Heart right ventricle (tissue), 16 donors: ENCODE data around the gene GPHA2. TPM values are rescaled to one million over a fixed set of nuclear protein-coding genes. Genes with fewer than 3 reads are reported as not detected.

Source experiments
- ATAC-seq, 8 donors: fragments of 200-7000 bp; cut with Tn5 transposase; one replicate each; pipeline ENCODE4 v1.9.1; 2020; ENCODE audit warnings: mild to moderate bottlenecking in 8 of 8, moderate library complexity in 8 of 8, moderate number of reproducible peaks in 1 of 8
- DNase-seq, 2 donors: peaks; one replicate each; pipeline ENCODE4 v3.0.0-alpha.2; 2020
- H3K27ac ChIP-seq, 10 donors: fragments of 200-600 bp; sonication (generic) in 2 of 10; one replicate each; pipeline versions ENCODE4 v1.5.0 to v1.8.0; 2020 to 2022; ENCODE audit warnings: mild to moderate bottlenecking in 3 of 10
- H3K27me3 ChIP-seq, 7 donors: fragments of 200-600 bp; one replicate each; pipeline ENCODE4 v1.8.0; 2021 to 2022; ENCODE audit warnings: mild to moderate bottlenecking in 2 of 7
- H3K36me3 ChIP-seq, 9 donors: fragments of 200-600 bp; sonication (generic) in 1 of 9; one replicate each; pipeline versions ENCODE4 v1.5.0 to v1.8.0; 2020 to 2022; ENCODE audit warnings: mild to moderate bottlenecking in 2 of 9
- H3K4me1 ChIP-seq, 9 donors: fragments of 200-600 bp; sonication (generic) in 1 of 9; one replicate each; pipeline versions ENCODE4 v1.5.0 to v1.8.0; 2020 to 2022; ENCODE audit warnings: mild to moderate bottlenecking in 4 of 9
- H3K4me3 ChIP-seq, 10 donors: fragments of 200-600 bp; sonication (generic) in 2 of 10; one replicate each; pipeline versions ENCODE4 v1.5.0 to v1.8.0; 2020 to 2022; ENCODE audit warnings: mild to moderate bottlenecking in 7 of 10, moderate library complexity in 2 of 10
- H3K9me3 ChIP-seq, 11 donors: fragments of 200-600 bp in 10 of 11; sonication (generic) in 2 of 11; one replicate each; pipeline versions ENCODE4 v1.5.0 to v1.8.0; 2013 to 2022; ENCODE audit warnings: mild to moderate bottlenecking in 2 of 11, control low read depth in 1 of 11, moderate library complexity in 1 of 11
- CTCF ChIP-seq, 9 donors: fragments of 200-600 bp; sonication (generic) in 2 of 9; IDR thresholded peaks; one replicate each; pipeline versions ENCODE4 v1.5.0 to v1.8.0; 2021 to 2022; ENCODE audit warnings: antibody characterized with exemption in 9 of 9, mild to moderate bottlenecking in 5 of 9, moderate library complexity in 1 of 9
- WGBS, 2 donors: extraction: QIAGEN DNeasy Blood & Tissue Kit; methylation state at CpG; one replicate each; pipeline ENCODE4 v1.1.7; 2013; ENCODE audit warnings: inconsistent platforms in 1 of 2; 5-methylcytosine and 5-hydroxymethylcytosine counted together
- intact Hi-C, 10 donors: fragments of 100-400 bp; cut with DNase I; formaldehyde crosslinking; loops; one replicate each; pipeline versions ENCODE4 v1.11.1 to v1.14.2; 2022
- polyA plus RNA-seq, 2 donors: library from polyadenylated mRNA; stranded (reverse); fragments of 200-250 nt; gene quantifications; one replicate each; pipeline ENCODE4 v1.2.3, GENCODE V29; 2013
- total RNA-seq, 10 donors: library from RNA; stranded (reverse); fragmentation: NEBNext Ultra II Directional in 3 of 10; extraction: Animal tissue kit (Norgen Biotek cat#: 25700) in 3 of 10; gene quantifications; one replicate each; pipeline versions ENCODE4 v1.2.1 to v1.2.4, GENCODE V29; 2021 to 2023
- donor health status: Arrhythmogenic right ventricular cardiomyopathy.
- donor health status: ischemic (EF 13 %, LVEDD 7.1; RV severe dilation, severe dysfunction).
- donor health status: healthy with polysubstance abuse.
- donor health status: DM: no; HTN: yes; CAD: no.
- donor health status: DM: no; HTN: no; CAD: no.
- donor health status: ischemic (EF 25% LVEDD 6.9; RV normal size, moderate dysfunction).
- donor health status: ischemic (EF 25% LVEDD 5.7; RV mildly dilated, moderate dysfunction).
- donor health status: healthy.
- donor health status: DM: yes; HTN: yes; CAD: no.
- donor health status: Ischemic cardiomyopathy.
- donor health status: ischemic (EF 35%, LVEDD 5.7; RV mildly dilated, moderate dysfunction).
- donor health status: nonischemic (EF 11% LVEDD 7.7; RV severe dilation, severe dysfunction).
- donor health status: DM: yes; HTN: yes; CAD: no.
- donor health status: PGD.
- donor health status: ischemic (EF 29% LVEDD 5.4; RV normal size, mild dysfunction).
- donor health status: nonischemic (EF 23%, LVEDD 6.1; RV moderate dilation, normal function).

Gene GPHA2
- total and polyA plus RNA-seq, 12 donors, result not detected

GRCh38 chr11:64916040-64916774, 19.5 kb downstream of the GPHA2 start:
- Histone ChIP-seq H3K27ac (peak overlapping the region in 9 of 10 donors; percentile 41 to 96 (median 77)), H3K4me1 (peaks cover 5 to 43% (median 34%) of the 10 kb centered on the region in 9 donors), H3K27me3 (no peaks in the 10 kb centered on the region), H3K36me3 (peaks cover 3 to 34% (median 30%) of the 10 kb centered on the region in 9 donors), H3K4me3 (peak overlapping the region; percentile 63 to 98 (median 86)), H3K9me3 (no peaks in the 10 kb centered on the region)
- TF ChIP-seq CTCF (IDR thresholded peaks at IDR 0.05), result no peak
- WGBS, 2 donors, result 6 to 9% methylated on average over 23 of the region's 23 CpGs
- peak in 1 of 2 donors; percentile 32 for DNase-seq
- intact Hi-C loops, result loop anchor here in 3 of 10 donors (5.0 kb wide), 2 partner anchors 81 to 96 kb away; partner anchors contain the start of genes ARL2 (in 2 of the 3) and BATF2 (in 1 of the 3)
- ATAC-seq, result peak in 2 of 8 donors; percentile 1 to 7

- Histone ChIP-seq H3K27ac (peak overlapping the region in 5 of 10 donors; percentile 71 to 96 (median 84)), H3K4me1 (peaks cover 5 to 43% (median 34%) of the 10 kb centered on the region in 9 donors), H3K9me3 (no peaks in the 10 kb centered on the region), H3K4me3 (peak overlapping the region in 7 of 10 donors; percentile 77 to 98 (median 88)), H3K36me3 (peaks cover 3 to 42% (median 38%) of the 10 kb centered on the region in 9 donors), H3K27me3 (no peaks in the 10 kb centered on the region)
- 67 to 74% methylated on average over 7 of the region's 7 CpGs for WGBS, 2 donors
- no peak for DNase-seq
- no peak for TF ChIP-seq CTCF (IDR thresholded peaks at IDR 0.05)
- intact Hi-C loops, result loop anchor here in 3 of 10 donors (5.0 kb wide), 2 partner anchors 82 to 97 kb away; partner anchors contain the start of genes ARL2 (in 2 of the 3) and BATF2 (in 1 of the 3)
- no peak for ATAC-seq
Observed at GRCh38 chr11:64915376-64915887, 20.3 kb downstream of the GPHA2 start.

GRCh38 chr11:64914123-64914522, 21.6 kb downstream of the GPHA2 start:
- H3K27ac ChIP-seq, result no peak overlapping the region
- no peaks in the 10 kb centered on the region for H3K27me3 ChIP-seq
- DNase-seq, result no peak
- H3K36me3 ChIP-seq, result peaks cover 3 to 55% (median 51%) of the 10 kb centered on the region in 9 donors
- H3K4me3 ChIP-seq, result no peak overlapping the region
- no peak for ATAC-seq
- intact Hi-C loops, result no loop called here
- H3K4me1 ChIP-seq, result peaks cover 5 to 32% (median 31%) of the 10 kb centered on the region in 9 donors
- TF ChIP-seq CTCF (IDR thresholded peaks at IDR 0.05), result no peak
- 94 to 98% methylated on average over 17 of the region's 17 CpGs for WGBS, 2 donors
- H3K9me3 ChIP-seq, result no peaks in the 10 kb centered on the region

- H3K36me3 ChIP-seq, result peaks cover 3 to 64% (median 59%) of the 10 kb centered on the region in 9 donors
- no peak overlapping the region for H3K4me3 ChIP-seq
- ATAC-seq, result no peak
- TF ChIP-seq CTCF (IDR thresholded peaks at IDR 0.05), result no peak
- 92% methylated on average over 18 of the region's 18 CpGs for WGBS, 2 donors
- DNase-seq, result no peak
- intact Hi-C loops, result no loop called here
- no peaks in the 10 kb centered on the region for H3K27me3 ChIP-seq
- peaks cover 5 to 24% (median 22%) of the 10 kb centered on the region in 9 donors for H3K4me1 ChIP-seq
- no peaks in the 10 kb centered on the region for H3K9me3 ChIP-seq
- no peak overlapping the region for H3K27ac ChIP-seq
Observed at GRCh38 chr11:64913171-64913727, 22.4 kb downstream of the GPHA2 start.
